H9 (cell line): ENCODE data around the gene APAF1. TPM values are rescaled to one million over a fixed set of nuclear protein-coding genes. Genes with fewer than 3 reads are reported as not detected.
A peak's percentile ranks its signal among the peaks of the same experiment; 100 is the strongest.

Experiments
- DNase-seq: peaks from one replicate; pipeline ENCODE4 v3.0.0-alpha.2; 2017
- H2AFZ ChIP-seq: one replicate; pipeline ENCODE4 v1.6.1; 2013; ENCODE audit warnings: mild to moderate bottlenecking, low read length, control low read depth, moderate library complexity
- H2AK5ac ChIP-seq: 2 replicates; pipeline ENCODE4 v1.6.1; 2013; ENCODE audit warnings: low read length, control low read depth, mixed read lengths; ENCODE audit not compliant: insufficient read length
- H2BK120ac ChIP-seq: one replicate; pipeline ENCODE4 v1.6.1; 2013; ENCODE audit warnings: low read depth, mild to moderate bottlenecking, low read length, control low read depth, inconsistent platforms; ENCODE audit not compliant: poor library complexity, severe bottlenecking
- H2BK12ac ChIP-seq: 2 replicates; pipeline ENCODE4 v1.6.1; 2013; ENCODE audit warnings: low read length, control low read depth, mixed read lengths, low read depth; ENCODE audit not compliant: insufficient read length
- H2BK15ac ChIP-seq: 2 replicates; pipeline ENCODE4 v1.6.1; 2013; ENCODE audit warnings: low read depth, low read length, control low read depth
- H2BK20ac ChIP-seq: one replicate; pipeline ENCODE4 v1.6.1; 2013; ENCODE audit warnings: low read depth, mild to moderate bottlenecking, low read length, control low read depth, inconsistent platforms; ENCODE audit not compliant: poor library complexity, severe bottlenecking
- H2BK5ac ChIP-seq: 2 replicates; pipeline ENCODE4 v1.6.1; 2013; ENCODE audit warnings: low read length, control low read depth, mixed read lengths; ENCODE audit not compliant: insufficient read length
- H3K14ac ChIP-seq: 2 replicates; pipeline ENCODE4 v1.6.1; 2013; ENCODE audit warnings: low read length, control low read depth; ENCODE audit not compliant: insufficient read depth
- H3K18ac ChIP-seq: 2 replicates; pipeline ENCODE4 v1.6.1; 2013; ENCODE audit warnings: low read depth, mild to moderate bottlenecking, mixed read lengths, low read length, control low read depth; ENCODE audit not compliant: insufficient read length
- H3K23ac ChIP-seq: 2 replicates; pipeline ENCODE4 v1.6.1; 2013; ENCODE audit warnings: low read length, control low read depth, mixed read lengths, low read depth; ENCODE audit not compliant: insufficient read length
- H3K23me2 ChIP-seq: 2 replicates; pipeline ENCODE4 v1.6.1; 2013; ENCODE audit warnings: low read depth, mild to moderate bottlenecking, mixed read lengths, low read length, control low read depth; ENCODE audit not compliant: insufficient read length, poor library complexity, severe bottlenecking
- H3K27ac ChIP-seq: 2 replicates; pipeline ENCODE4 v1.5.1; 2013; ENCODE audit warnings: low read length, control low read depth, mixed read lengths, low read depth; ENCODE audit not compliant: insufficient read length
- H3K27me3 ChIP-seq: 2 replicates; pipeline ENCODE4 v1.6.1; 2013; ENCODE audit warnings: low read length, control low read depth, inconsistent platforms; ENCODE audit not compliant: insufficient read depth
- H3K4ac ChIP-seq: 2 replicates; pipeline ENCODE4 v1.6.1; 2013; ENCODE audit warnings: low read depth, mild to moderate bottlenecking, control low read depth, inconsistent platforms, low read length, moderate library complexity
- H3K4me1 ChIP-seq: 2 replicates; pipeline ENCODE4 v1.6.1; 2013; ENCODE audit warnings: low read length, control low read depth, inconsistent platforms; ENCODE audit not compliant: insufficient read depth
- H3K4me2 ChIP-seq: 2 replicates; pipeline ENCODE4 v1.6.1; 2013; ENCODE audit warnings: low read length, control low read depth, mixed read lengths; ENCODE audit not compliant: insufficient read length, insufficient read depth
- H3K56ac ChIP-seq: 2 replicates; pipeline ENCODE4 v1.6.1; 2013; ENCODE audit warnings: low read depth, mild to moderate bottlenecking, mixed read lengths, low read length, control low read depth; ENCODE audit not compliant: insufficient read length
- H3K79me1 ChIP-seq: 2 replicates; pipeline ENCODE4 v1.6.1; 2013; ENCODE audit warnings: low read depth, mild to moderate bottlenecking, moderate library complexity, low read length, control low read depth, inconsistent platforms; ENCODE audit not compliant: insufficient read depth, poor library complexity, severe bottlenecking
- H3K79me2 ChIP-seq: 2 replicates; pipeline ENCODE4 v1.6.1; 2013; ENCODE audit warnings: low read length, control low read depth, inconsistent platforms; ENCODE audit not compliant: insufficient read depth
- H3K9ac ChIP-seq: 2 replicates; pipeline ENCODE4 v1.6.1; 2013; ENCODE audit warnings: low read length, control low read depth, mixed read lengths; ENCODE audit not compliant: insufficient read length; ENCODE audit errors: extremely low read depth
- H3K9me3 ChIP-seq: one replicate; pipeline ENCODE4 v1.6.1; 2013; ENCODE audit warnings: low read depth, low read length, inconsistent platforms; ENCODE audit not compliant: control insufficient read depth
- H3T11ph ChIP-seq: one replicate; pipeline ENCODE4 v1.6.1; 2013; ENCODE audit warnings: mild to moderate bottlenecking, low read length, control low read depth, inconsistent platforms
- H4K20me1 ChIP-seq: one replicate; pipeline ENCODE4 v1.6.1; 2013; ENCODE audit not compliant: control insufficient read depth, insufficient read length, insufficient read depth
- H4K5ac ChIP-seq: 2 replicates; pipeline ENCODE4 v1.6.1; 2013; ENCODE audit warnings: low read depth, mild to moderate bottlenecking, mixed read lengths, low read length, control low read depth; ENCODE audit not compliant: insufficient read length
- H4K8ac ChIP-seq: replicated peaks from 2 replicates; pipeline ENCODE4 v1.6.1; 2013; ENCODE audit warnings: low read length, control low read depth, mixed read lengths, low read depth; ENCODE audit not compliant: insufficient read length
- H4K91ac ChIP-seq: 2 replicates; pipeline ENCODE4 v1.6.1; 2013; ENCODE audit warnings: low read depth, mild to moderate bottlenecking, moderate library complexity, mixed read lengths, low read length, control low read depth; ENCODE audit not compliant: insufficient read length
- H3K27ac Mint-ChIP-seq, 3 experiments: 2 replicates in 2 of 3; 3 replicates in 1 of 3; pipeline ENCODE4 v1.8.0; 2020 to 2021; ENCODE audit warnings: mixed read lengths in 3 of 3, mild to moderate bottlenecking in 1 of 3, moderate library complexity in 1 of 3
- H3K27me3 Mint-ChIP-seq: 2 replicates; pipeline ENCODE4 v1.8.0; 2021; ENCODE audit warnings: low read depth, mild to moderate bottlenecking, moderate library complexity, mixed read lengths
- H3K36me3 Mint-ChIP-seq, 3 experiments: 2 replicates in 2 of 3; 3 replicates in 1 of 3; pipeline ENCODE4 v1.8.0; 2020 to 2021; ENCODE audit warnings: low read depth in 3 of 3, mixed read lengths in 3 of 3; ENCODE audit not compliant: insufficient read depth in 1 of 3
- H3K4me1 Mint-ChIP-seq, 2 experiments: 2 replicates each; pipeline ENCODE4 v1.8.0; 2020; ENCODE audit warnings: mixed read lengths in 2 of 2
- H3K4me3 Mint-ChIP-seq, 2 experiments: 2 replicates in 1 of 2; 3 replicates in 1 of 2; pipeline ENCODE4 v1.8.0; 2020 to 2021; ENCODE audit warnings: mild to moderate bottlenecking in 2 of 2, mixed read lengths in 2 of 2, moderate library complexity in 1 of 2
- H3K9me3 Mint-ChIP-seq, 2 experiments: 2 replicates in 1 of 2; 3 replicates in 1 of 2; pipeline ENCODE4 v1.8.0; 2020; ENCODE audit warnings: mild to moderate bottlenecking in 2 of 2, mixed read lengths in 2 of 2, moderate library complexity in 1 of 2
- WGBS: extraction: QIAGEN DNeasy Blood & Tissue Kit; methylation state at CpG from one replicate; pipeline ENCODE4 v1.1.7; 2013; ENCODE audit warnings: missing lambda C conversion rate, low lambda C conversion rate, mixed read lengths; ENCODE audit not compliant: insufficient read length; ENCODE audit errors: extremely low coverage; 5-methylcytosine and 5-hydroxymethylcytosine counted together
- total RNA-seq: library from RNA; stranded (reverse); gene quantifications from 2 replicates; pipeline ENCODE4 v1.2.1, GENCODE V29; 2021
- TF ChIP-seq, protein P1 (sequence below): fragments of 200-600 bp; sonication (generic); conservative IDR thresholded peaks from 3 replicates; pipeline ENCODE4 v1.8.0; 2021; ENCODE audit warnings: antibody characterized with exemption, mild to moderate bottlenecking

The APAF1 gene
- total RNA-seq, 1 experiment from 2014 or later, result 16.5 TPM

- peak; percentile 72 for DNase-seq
- no peaks in the 10 kb centered on the region for H3K27me3 Mint-ChIP-seq
- H3K9me3 ChIP-seq, result no peaks in the 10 kb centered on the region
- H2AFZ ChIP-seq, result no peak overlapping the region
- no peaks in the 10 kb centered on the region for H3K4me1 ChIP-seq
- H3K79me1 ChIP-seq, result no peaks in the 10 kb centered on the region
- H3K9me3 Mint-ChIP-seq, result no peaks in the 10 kb centered on the region
- no peak overlapping the region for H3K4me3 Mint-ChIP-seq
- no peak overlapping the region for H3K56ac ChIP-seq
- H3T11ph ChIP-seq, result no peak overlapping the region
- no peak overlapping the region for H3K4me2 ChIP-seq
- H4K91ac ChIP-seq, result no peak overlapping the region
- H3K27me3 ChIP-seq, result no peaks in the 10 kb centered on the region
- H3K23ac ChIP-seq, result no peak overlapping the region
- no peak overlapping the region for H2AK5ac ChIP-seq
- no peak overlapping the region for H3K4ac ChIP-seq
- H3K14ac ChIP-seq, result no peak overlapping the region
- no peak overlapping the region for H2BK5ac ChIP-seq
- H3K36me3 Mint-ChIP-seq, result peaks cover 5 to 44% (median 33%) of the 10 kb centered on the region in 3 experiments; a peak in 5 of 7 replicates
- peak overlapping the region in 1 of 3 experiments; percentile 70; a peak in 1 of 7 replicates for H3K27ac Mint-ChIP-seq
- no peak overlapping the region for H3K18ac ChIP-seq
- H2BK20ac ChIP-seq, result no peak overlapping the region
- H3K4me1 Mint-ChIP-seq, result no peaks in the 10 kb centered on the region
- H3K23me2 ChIP-seq, result no peaks in the 10 kb centered on the region
- H4K8ac ChIP-seq, result no peak overlapping the region
- WGBS, result no CpG with 5 or more reads among the region's 15 CpGs
- H4K5ac ChIP-seq, result no peak overlapping the region
- TF ChIP-seq, protein P1, sequence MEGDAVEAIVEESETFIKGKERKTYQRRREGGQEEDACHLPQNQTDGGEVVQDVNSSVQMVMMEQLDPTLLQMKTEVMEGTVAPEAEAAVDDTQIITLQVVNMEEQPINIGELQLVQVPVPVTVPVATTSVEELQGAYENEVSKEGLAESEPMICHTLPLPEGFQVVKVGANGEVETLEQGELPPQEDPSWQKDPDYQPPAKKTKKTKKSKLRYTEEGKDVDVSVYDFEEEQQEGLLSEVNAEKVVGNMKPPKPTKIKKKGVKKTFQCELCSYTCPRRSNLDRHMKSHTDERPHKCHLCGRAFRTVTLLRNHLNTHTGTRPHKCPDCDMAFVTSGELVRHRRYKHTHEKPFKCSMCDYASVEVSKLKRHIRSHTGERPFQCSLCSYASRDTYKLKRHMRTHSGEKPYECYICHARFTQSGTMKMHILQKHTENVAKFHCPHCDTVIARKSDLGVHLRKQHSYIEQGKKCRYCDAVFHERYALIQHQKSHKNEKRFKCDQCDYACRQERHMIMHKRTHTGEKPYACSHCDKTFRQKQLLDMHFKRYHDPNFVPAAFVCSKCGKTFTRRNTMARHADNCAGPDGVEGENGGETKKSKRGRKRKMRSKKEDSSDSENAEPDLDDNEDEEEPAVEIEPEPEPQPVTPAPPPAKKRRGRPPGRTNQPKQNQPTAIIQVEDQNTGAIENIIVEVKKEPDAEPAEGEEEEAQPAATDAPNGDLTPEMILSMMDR, result no peak
- no peak overlapping the region for H3K9ac ChIP-seq
- H2BK15ac ChIP-seq, result no peak overlapping the region
- no peaks in the 10 kb centered on the region for H4K20me1 ChIP-seq
- no peak overlapping the region for H2BK12ac ChIP-seq
- H3K27ac ChIP-seq, result no peak overlapping the region
- H2BK120ac ChIP-seq, result no peak overlapping the region
- H3K79me2 ChIP-seq, result no peaks in the 10 kb centered on the region
Observed at GRCh38 chr12:98678236-98678945, 33.3 kb downstream of the APAF1 start.
